Pancreas (tissue), 10 donors: ENCODE measurements around the gene CHRNA10. TPM values are rescaled to one million over a fixed set of nuclear protein-coding genes. Genes with fewer than 3 reads are reported as not detected.
A peak's percentile ranks its signal among the peaks of the same experiment; 100 is the strongest.

Experiments
- ATAC-seq, 4 donors: fragments of 200-7000 bp; cut with Tn5 transposase; one replicate each; pipeline versions ENCODE4 v1.8.0 to v1.9.1; 2020; ENCODE audit warnings: mild to moderate bottlenecking in 4 of 4, moderate library complexity in 4 of 4
- DNase-seq, 6 donors: peaks; one replicate each; pipeline ENCODE4 v3.0.0-alpha.2; 2020
- FAIRE-seq: peaks from 2 replicates; lab custom pipeline; 2012; peaks lifted over from hg19 to GRCh38; lab: Jason Lieb, UNC
- H3K27ac ChIP-seq, 4 donors: fragments of 200-600 bp; sonication (generic); 1 replicate in 3 of 4; 2 replicates in 1 of 4; pipeline versions ENCODE4 v1.5.0 to v1.8.0; 2020
- H3K27me3 ChIP-seq, 4 donors: fragments of 200-600 bp; one replicate each; pipeline ENCODE4 v1.8.0; 2021
- H3K36me3 ChIP-seq, 3 donors: fragments of 200-600 bp; sonication (generic) in 1 of 3; one replicate each; pipeline versions ENCODE4 v1.5.0 to v1.8.0; 2020 to 2021
- H3K4me1 ChIP-seq, 3 donors: fragments of 200-600 bp; one replicate each; pipeline ENCODE4 v1.8.0; 2021
- H3K4me3 ChIP-seq, 4 donors: fragments of 200-600 bp; sonication (generic) in 2 of 4; one replicate each; pipeline versions ENCODE4 v1.5.0 to v1.8.0; 2020 to 2021
- H3K9me3 ChIP-seq, 4 donors: fragments of 200-600 bp; one replicate each; pipeline ENCODE4 v1.8.0; 2021
- CTCF ChIP-seq, 4 donors: fragments of 200-600 bp; sonication (generic) in 3 of 4; IDR thresholded peaks; one replicate each; pipeline versions ENCODE4 v1.5.0 to v1.8.0; 2021; ENCODE audit warnings: antibody characterized with exemption in 4 of 4
- WGBS, 2 donors: extraction: QIAGEN DNeasy Blood & Tissue Kit; methylation state at CpG; one replicate each; pipeline ENCODE4 v1.1.7; 2013; 5-methylcytosine and 5-hydroxymethylcytosine counted together
- intact Hi-C, 3 donors: fragments of 100-400 bp; cut with DNase I; formaldehyde crosslinking; loops; one replicate each; pipeline versions ENCODE4 v1.11.1 to v1.14.2; 2022
- polyA plus RNA-seq, 2 donors: library from polyadenylated mRNA; stranded (reverse); fragments of 200-250 nt; gene quantifications; one replicate each; pipeline ENCODE4 v1.2.3, GENCODE V29; 2013
- total RNA-seq, 6 donors: library from RNA; stranded (reverse); fragmentation: NEBNext Ultra II Directional in 4 of 6; extraction: Animal tissue kit (Norgen Biotek cat#: 25700) in 4 of 6; gene quantifications; one replicate each; pipeline versions ENCODE4 v1.2.1 to v1.2.4, GENCODE V29; 2021 to 2023
- donor health status: healthy with polysubstance abuse.
- donor health status: DM: no; HTN: no; CAD: no; lungs with moderate emphysema.
- donor health status: DM: no; HTN: no; CAD: no.
- donor health status: control.
- donor health status: control.
- donor health status: Bipolar disorder and iron deficiency.
- donor health status: DM: yes; HTN: yes; CAD: no.
- donor health status: DM: no; HTN: no; CAD: no.
- donor health status: DM: no; HTN: no; CAD: no.
- donor health status: DM: yes; HTN: yes; CAD: no.

Gene CHRNA10
- total and polyA plus RNA-seq, 8 donors, result 0.35 to 3.1 (median 0.54) TPM

DNA sequence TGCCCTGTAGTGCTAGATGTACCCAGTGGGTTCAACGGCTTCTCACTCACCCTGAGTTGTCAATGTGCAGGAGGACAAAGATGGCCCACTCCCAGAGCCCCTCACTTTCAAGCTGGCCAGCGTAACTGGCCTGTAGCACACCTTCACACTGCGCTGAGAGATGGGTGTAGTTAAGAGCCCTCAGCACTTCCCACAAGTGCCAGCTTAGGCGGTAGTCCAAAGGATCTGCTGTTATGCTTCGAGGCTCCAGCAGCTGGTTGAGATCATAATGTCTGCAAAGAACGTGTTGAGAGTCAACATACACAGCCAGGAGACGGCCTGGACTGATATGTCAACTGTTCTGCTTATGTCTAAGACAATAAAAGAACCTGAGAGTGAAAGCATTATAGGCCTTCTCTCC, 14.7 kb upstream of the CHRNA10 start:
- no peak overlapping the region for H3K4me3 ChIP-seq
- H3K27me3 ChIP-seq, result no peaks in the 10 kb centered on the region
- TF ChIP-seq CTCF (IDR thresholded peaks at IDR 0.05), result no peak
- intact Hi-C loops, result no loop called here
- no peak overlapping the region for H3K27ac ChIP-seq
- FAIRE-seq (no peak), DNase-seq (no peak), ATAC-seq (no peak)
- H3K36me3 ChIP-seq, result peaks cover 10 to 52% (median 17%) of the 10 kb centered on the region in 3 donors
- no peaks in the 10 kb centered on the region for H3K9me3 ChIP-seq
- 72 to 77% methylated on average over 7 of the region's 7 CpGs for WGBS, 2 donors
- H3K4me1 ChIP-seq, result peaks cover 0 to 7% (median 0%) of the 10 kb centered on the region in 3 donors

DNA sequence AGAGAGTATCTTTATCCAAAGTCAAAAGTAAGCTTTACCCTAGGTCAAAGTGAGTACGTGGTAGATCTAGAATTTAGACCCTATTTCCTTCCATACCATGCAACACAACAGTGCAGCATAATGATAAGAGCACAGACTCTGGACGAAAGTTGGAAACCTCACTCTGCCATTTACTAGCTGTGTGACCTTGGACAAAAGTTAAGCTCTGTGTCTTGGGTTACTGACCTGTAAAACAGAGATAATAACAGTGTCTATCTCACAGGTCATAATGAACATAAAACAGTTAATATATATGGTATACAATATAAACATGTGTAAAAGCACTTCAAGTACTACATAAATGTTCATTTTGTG, 13.6 kb upstream of the CHRNA10 start:
- Histone ChIP-seq H3K36me3 (peaks cover 8 to 62% (median 17%) of the 10 kb centered on the region in 3 donors), H3K27me3 (no peaks in the 10 kb centered on the region), H3K9me3 (no peaks in the 10 kb centered on the region), H3K4me1 (peaks cover 0 to 7% (median 0%) of the 10 kb centered on the region in 3 donors), H3K27ac (no peak overlapping the region), H3K4me3 (no peak overlapping the region)
- FAIRE-seq (no peak), ATAC-seq (peak in 1 of 4 donors; percentile 25), DNase-seq (no peak)
- 34 to 44% methylated on average over 2 of the region's 2 CpGs for WGBS, 2 donors
- TF ChIP-seq CTCF (IDR thresholded peaks at IDR 0.05), result no peak
- intact Hi-C loops, result no loop called here

- H3K4me1 ChIP-seq, result peaks cover 0 to 7% (median 0%) of the 10 kb centered on the region in 3 donors
- DNase-seq, result no peak
- no peak overlapping the region for H3K27ac ChIP-seq
- H3K9me3 ChIP-seq, result no peaks in the 10 kb centered on the region
- intact Hi-C loops, result no loop called here
- ATAC-seq, result no peak
- H3K36me3 ChIP-seq, result peaks cover 8 to 64% (median 17%) of the 10 kb centered on the region in 3 donors
- TF ChIP-seq CTCF (IDR thresholded peaks at IDR 0.05), result no peak
- 95 to 96% methylated on average over 12 of the region's 12 CpGs for WGBS, 2 donors
- H3K27me3 ChIP-seq, result no peaks in the 10 kb centered on the region
- H3K4me3 ChIP-seq, result no peak overlapping the region
- no peak for FAIRE-seq
These were observed 13.1 kb upstream of the CHRNA10 start for GRCh38 chr11:3684129-3684818.

GRCh38 chr11:3683039-3683438, 11.9 kb upstream of the CHRNA10 start:
- 97% methylated on average over 9 of the region's 9 CpGs for WGBS, 2 donors
- Histone ChIP-seq H3K36me3 (peaks cover 8 to 58% (median 17%) of the 10 kb centered on the region in 3 donors), H3K27ac (no peak overlapping the region), H3K4me3 (no peak overlapping the region), H3K4me1 (peaks cover 0 to 7% (median 0%) of the 10 kb centered on the region in 3 donors), H3K27me3 (no peaks in the 10 kb centered on the region), H3K9me3 (no peaks in the 10 kb centered on the region)
- intact Hi-C loops, result no loop called here
- DNase-seq, result no peak
- FAIRE-seq, result no peak
- no peak for ATAC-seq
- TF ChIP-seq CTCF (IDR thresholded peaks at IDR 0.05), result no peak

DNA sequence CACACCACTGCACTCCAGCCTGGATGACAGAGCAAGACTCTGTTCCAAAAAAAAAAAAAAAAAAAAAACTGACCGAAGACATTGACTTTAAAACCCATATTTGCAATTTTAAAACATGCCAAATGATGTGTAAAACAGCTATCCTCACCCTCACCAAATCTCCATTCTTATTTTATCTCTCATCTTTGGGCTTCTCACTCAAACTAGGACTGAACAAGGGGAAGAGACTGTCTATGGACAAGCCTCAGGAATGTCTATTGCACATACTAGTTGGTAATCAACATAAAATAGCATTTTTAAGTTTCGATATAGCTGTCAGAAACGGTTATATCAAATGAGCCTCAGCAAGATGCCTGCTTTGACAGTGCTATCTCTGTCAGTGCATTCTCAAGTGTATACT, 7.9 kb upstream of the CHRNA10 start:
- Histone ChIP-seq H3K27ac (no peak overlapping the region), H3K36me3 (peaks cover 11 to 69% (median 21%) of the 10 kb centered on the region in 3 donors), H3K27me3 (no peaks in the 10 kb centered on the region), H3K4me1 (no peaks in the 10 kb centered on the region), H3K4me3 (no peak overlapping the region), H3K9me3 (no peaks in the 10 kb centered on the region)
- TF ChIP-seq CTCF (IDR thresholded peaks at IDR 0.05), result no peak
- FAIRE-seq (no peak), DNase-seq (no peak), ATAC-seq (no peak)
- intact Hi-C loops, result no loop called here
- 93% methylated on average over 3 of the region's 3 CpGs for WGBS, 2 donors
